Neural cell (in vitro differentiated cells): ENCODE measurements around the gene NFIA. TPM values are rescaled to one million over a fixed set of nuclear protein-coding genes. Genes with fewer than 3 reads are reported as not detected.

Experiments
- H2AFZ ChIP-seq: fragments of 200-600, 300-800 bp; sonication (generic), shearing (Covaris generic); 2 replicates; pipeline ENCODE4 v1.6.0; 2014; ENCODE audit warnings: low read depth, mild to moderate bottlenecking, antibody characterized with exemption, low read length, moderate library complexity
- H3F3A ChIP-seq: fragments of 200-600 bp; shearing (Covaris generic); 2 replicates; pipeline ENCODE4 v1.6.1; 2016; ENCODE audit warnings: mild to moderate bottlenecking, moderate library complexity, mixed read lengths, antibody characterized with exemption, low read length; ENCODE audit not compliant: insufficient read depth, poor library complexity, severe bottlenecking
- H3K27ac ChIP-seq: fragments of 200-600, 300-800 bp; sonication (generic), shearing (Covaris generic); 2 replicates; pipeline ENCODE4 v1.5.1; 2014; ENCODE audit warnings: mild to moderate bottlenecking, low read length, moderate library complexity
- H3K27me3 ChIP-seq: fragments of 300-800, 200-600 bp; sonication (generic), shearing (Covaris generic); 2 replicates; pipeline ENCODE4 v1.6.0; 2014; ENCODE audit warnings: mild to moderate bottlenecking, low read depth, low read length, moderate library complexity; ENCODE audit not compliant: insufficient read depth
- H3K36me3 ChIP-seq: fragments of 300-800, 200-600 bp; sonication (generic), shearing (Covaris generic); 2 replicates; pipeline ENCODE4 v1.5.1; 2014; ENCODE audit warnings: mild to moderate bottlenecking, antibody characterized with exemption, low read length, moderate library complexity; ENCODE audit not compliant: insufficient read depth
- H3K4me2 ChIP-seq: fragments of 300-800, 200-600 bp; sonication (generic), shearing (Covaris generic); 2 replicates; pipeline ENCODE4 v1.6.0; 2014; ENCODE audit warnings: mild to moderate bottlenecking, low read length
- H3K4me3 ChIP-seq: fragments of 300-800, 200-600 bp; sonication (generic), shearing (Covaris generic); 2 replicates; pipeline ENCODE4 v1.5.1; 2014; ENCODE audit warnings: mild to moderate bottlenecking, low read length, moderate library complexity
- H3K79me2 ChIP-seq: fragments of 200-600 bp; shearing (Covaris generic); replicated peaks from 2 replicates; pipeline ENCODE4 v1.6.0; 2014; ENCODE audit warnings: mild to moderate bottlenecking, low read length, moderate library complexity; ENCODE audit not compliant: insufficient read depth
- H3K9ac ChIP-seq: fragments of 300-800, 200-600 bp; sonication (generic), shearing (Covaris generic); 2 replicates; pipeline ENCODE4 v1.6.1; 2016; ENCODE audit warnings: mild to moderate bottlenecking, low read length, mixed read lengths
- H3K9me2 ChIP-seq: fragments of 200-600 bp; shearing (Covaris generic); 2 replicates; pipeline ENCODE4 v1.6.1; 2016; ENCODE audit warnings: mild to moderate bottlenecking, low read length, mixed read lengths; ENCODE audit not compliant: insufficient read depth
- H3K9me3 ChIP-seq: fragments of 200-600, 300-800 bp; sonication (generic), shearing (Covaris generic); 2 replicates; pipeline ENCODE4 v1.6.1; 2016; ENCODE audit warnings: mild to moderate bottlenecking, mixed run types, low read length, moderate library complexity, mixed read lengths
- H4K20me1 ChIP-seq: fragments of 200-600 bp; shearing (Covaris generic); 2 replicates; pipeline ENCODE4 v1.6.1; 2016; ENCODE audit warnings: mild to moderate bottlenecking, mixed run types; ENCODE audit not compliant: insufficient read depth
- CTCF ChIP-seq: fragments of 450-650 bp; IDR thresholded peaks from 2 replicates; pipeline ENCODE4 v1.5.1; 2014; ENCODE audit warnings: antibody characterized with exemption, mild to moderate bottlenecking, moderate library complexity; ENCODE audit not compliant: poor library complexity, severe bottlenecking
- EP300 ChIP-seq: fragments of 450-650 bp; conservative IDR thresholded peaks from 2 replicates; pipeline ENCODE4 v1.6.1; 2014; ENCODE audit warnings: antibody characterized with exemption, mild to moderate bottlenecking, moderate library complexity; ENCODE audit not compliant: poor library complexity, severe bottlenecking
- EZH2 ChIP-seq: fragments of 200-600, 300-800 bp; shearing (Covaris generic), sonication (generic); IDR thresholded peaks from 2 replicates; pipeline ENCODE4 v1.6.1; 2014; ENCODE audit warnings: antibody characterized with exemption, low read length, borderline replicate concordance, mild to moderate bottlenecking; ENCODE audit not compliant: insufficient read depth, poor library complexity, severe bottlenecking
- MXI1 ChIP-seq: fragments of 450-650 bp; conservative IDR thresholded peaks from 2 replicates; pipeline ENCODE4 v1.6.1; 2014; ENCODE audit warnings: antibody characterized with exemption, mild to moderate bottlenecking; ENCODE audit not compliant: poor library complexity, severe bottlenecking
- POLR2AphosphoS5 ChIP-seq: IDR thresholded peaks from 2 replicates; pipeline ENCODE4 v1.6.1; 2012
- RAD21 ChIP-seq: fragments of 450-650 bp; conservative IDR thresholded peaks from 2 replicates; pipeline ENCODE4 v1.6.1; 2014; ENCODE audit warnings: antibody characterized with exemption, mild to moderate bottlenecking, moderate library complexity
- REST ChIP-seq: IDR thresholded peaks from 2 replicates; pipeline ENCODE4 v1.6.1; 2012; ENCODE audit warnings: borderline replicate concordance
- SMC3 ChIP-seq: fragments of 450-650 bp; conservative IDR thresholded peaks from 2 replicates; pipeline ENCODE4 v1.6.1; 2014; ENCODE audit warnings: antibody characterized with exemption, mild to moderate bottlenecking, moderate library complexity; ENCODE audit not compliant: poor library complexity
- TAF1 ChIP-seq: IDR thresholded peaks from 2 replicates; pipeline ENCODE4 v1.6.1; 2012; ENCODE audit warnings: low read depth
- polyA plus RNA-seq: library from polyadenylated mRNA; depleted of rRNA; stranded (reverse); fragments of >200 nt; gene quantifications from 2 replicates; pipeline ENCODE4 v1.2.3, GENCODE V29; 2014

The NFIA gene
- polyA plus RNA-seq, 1 donor from 2014 or later = 0.47 TPM

DNA sequence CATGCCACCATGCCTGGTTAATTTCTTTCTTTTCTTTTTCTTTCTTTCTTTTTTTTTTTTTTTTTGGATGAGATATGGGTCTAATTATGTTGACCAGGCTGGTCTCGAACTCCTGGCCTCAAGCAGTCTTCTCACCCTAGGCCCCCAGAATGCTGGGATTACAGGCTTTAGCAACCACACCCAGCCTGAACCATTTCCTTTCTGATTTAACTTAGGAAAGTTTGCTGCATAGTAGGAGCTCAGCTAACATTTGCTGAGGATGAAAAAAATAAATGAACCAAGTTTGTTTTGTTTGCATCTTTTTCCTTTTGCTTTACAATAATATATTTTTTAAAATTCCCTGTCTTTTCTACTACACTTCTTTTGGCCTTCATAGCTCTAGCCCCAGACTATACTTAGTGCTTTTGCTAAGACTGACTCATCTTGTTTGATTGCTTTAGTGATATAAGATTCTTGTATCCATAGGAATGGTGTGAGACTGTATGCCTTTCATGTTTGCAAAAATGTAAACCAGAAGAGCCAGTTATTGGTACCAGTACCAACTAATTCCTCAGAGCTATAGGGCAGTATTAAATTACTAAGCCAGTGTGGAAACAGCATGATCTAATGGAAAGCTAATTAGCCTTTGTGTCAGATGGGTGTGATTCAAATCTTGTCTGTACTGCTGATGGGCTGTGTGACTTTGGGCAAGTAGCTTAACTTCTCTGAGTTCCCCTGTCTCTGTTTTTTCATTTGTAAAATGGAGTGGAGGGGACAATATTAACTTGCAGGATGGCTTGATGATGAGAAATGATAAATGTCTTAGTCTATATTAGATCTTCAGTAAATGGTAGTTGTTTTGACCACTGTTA, 66.9 kb downstream of the NFIA start:
- no peaks in the 10 kb centered on the region for H3K79me2 ChIP-seq
- no peaks in the 10 kb centered on the region for H3F3A ChIP-seq
- H3K4me2 ChIP-seq = no peak overlapping the region
- TF ChIP-seq RAD21 (no peak), MXI1 (no peak), REST (no peak), POLR2AphosphoS5 (no peak), TAF1 (no peak), EZH2 (no peak), SMC3 (no peak), EP300 (no peak), CTCF (no peak)
- no peak overlapping the region for H3K4me3 ChIP-seq
- no peak overlapping the region for H3K27ac ChIP-seq
- no peaks in the 10 kb centered on the region for H3K27me3 ChIP-seq
- H3K9me2 ChIP-seq = no peaks in the 10 kb centered on the region
- H3K36me3 ChIP-seq = no peaks in the 10 kb centered on the region
- H4K20me1 ChIP-seq = no peaks in the 10 kb centered on the region
- H2AFZ ChIP-seq = no peak overlapping the region
- no peaks in the 10 kb centered on the region for H3K9me3 ChIP-seq
- no peak overlapping the region for H3K9ac ChIP-seq

DNA sequence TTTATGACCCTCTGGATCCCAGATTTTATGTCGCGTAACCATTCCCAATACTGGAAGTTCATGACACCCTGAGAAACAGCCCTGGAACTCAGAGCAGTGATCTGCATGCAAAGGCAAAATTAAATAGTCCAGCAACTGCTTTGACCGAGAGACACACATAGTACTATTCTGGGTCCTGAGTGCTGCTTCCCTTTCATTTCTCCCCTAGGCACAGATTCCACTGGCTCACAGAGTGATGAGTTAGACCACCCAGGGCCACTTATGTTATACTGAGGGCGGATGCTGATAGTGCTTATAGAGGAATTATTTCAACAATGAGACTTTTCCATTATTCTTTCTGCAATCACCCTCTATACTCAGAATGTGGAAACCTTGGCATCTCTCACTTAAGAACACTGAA, 69.2 kb downstream of the NFIA start:
- Histone ChIP-seq H3F3A (no peaks in the 10 kb centered on the region), H3K36me3 (no peaks in the 10 kb centered on the region), H3K9me3 (no peaks in the 10 kb centered on the region), H3K4me3 (no peak overlapping the region), H3K4me2 (no peak overlapping the region), H3K27ac (no peak overlapping the region), H3K9me2 (no peaks in the 10 kb centered on the region), H4K20me1 (no peaks in the 10 kb centered on the region), H2AFZ (no peak overlapping the region), H3K79me2 (no peaks in the 10 kb centered on the region), H3K27me3 (peaks cover 3% of the 10 kb centered on the region), H3K9ac (no peak overlapping the region)
- no peak for TF ChIP-seq SMC3
- no peak for TF ChIP-seq TAF1
- no peak for TF ChIP-seq POLR2AphosphoS5
- TF ChIP-seq REST = no peak
